GM13976 (cell line): Measurements from ENCODE around the gene GRIN2A.

ENCODE experiments used
- DNase-seq: peaks from one replicate; pipeline ENCODE4 v3.0.0; 2012; ENCODE audit warnings: low spot score
- in situ Hi-C: fragments of 300-500 bp; cut with MboI; formaldehyde crosslinking; loops from one replicate; pipeline ENCODE4 v1.12.0; 2022; ENCODE audit warnings: low sequenced_read_pairs, mixed read lengths, inconsistent platforms; ENCODE audit not compliant: unreplicated experiment
- TF ChIP-seq, protein P1 (sequence below): IDR thresholded peaks from 2 replicates; pipeline ENCODE4 v1.5.1; 2012; ENCODE audit warnings: borderline replicate concordance, mild to moderate bottlenecking; ENCODE audit not compliant: insufficient read depth; ENCODE audit errors: extremely low read depth, missing control alignments, control extremely low read depth

Gene GRIN2A

DNA sequence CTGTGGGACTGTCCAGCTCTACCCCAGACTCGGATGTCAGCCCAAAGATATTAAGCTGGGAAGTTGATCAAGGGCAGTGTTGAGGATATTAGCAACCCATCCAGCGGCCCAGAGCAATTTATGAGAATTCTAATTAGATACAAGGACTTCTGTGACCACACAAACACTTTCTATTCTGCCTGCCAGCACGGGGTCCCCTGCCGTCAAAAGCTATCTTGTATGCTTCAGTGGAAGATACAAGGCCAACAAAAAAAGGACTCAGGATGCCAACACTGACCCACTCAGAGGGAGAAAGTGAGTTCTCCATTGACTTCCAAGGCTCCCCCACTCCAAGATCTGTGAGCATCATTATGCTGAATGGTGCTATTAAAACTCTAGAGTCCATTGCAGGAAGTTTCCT is 390.7 kb downstream of the GRIN2A start:
- in situ Hi-C loops, result no loop called here
- DNase-seq, result no peak
- TF ChIP-seq, protein P1, sequence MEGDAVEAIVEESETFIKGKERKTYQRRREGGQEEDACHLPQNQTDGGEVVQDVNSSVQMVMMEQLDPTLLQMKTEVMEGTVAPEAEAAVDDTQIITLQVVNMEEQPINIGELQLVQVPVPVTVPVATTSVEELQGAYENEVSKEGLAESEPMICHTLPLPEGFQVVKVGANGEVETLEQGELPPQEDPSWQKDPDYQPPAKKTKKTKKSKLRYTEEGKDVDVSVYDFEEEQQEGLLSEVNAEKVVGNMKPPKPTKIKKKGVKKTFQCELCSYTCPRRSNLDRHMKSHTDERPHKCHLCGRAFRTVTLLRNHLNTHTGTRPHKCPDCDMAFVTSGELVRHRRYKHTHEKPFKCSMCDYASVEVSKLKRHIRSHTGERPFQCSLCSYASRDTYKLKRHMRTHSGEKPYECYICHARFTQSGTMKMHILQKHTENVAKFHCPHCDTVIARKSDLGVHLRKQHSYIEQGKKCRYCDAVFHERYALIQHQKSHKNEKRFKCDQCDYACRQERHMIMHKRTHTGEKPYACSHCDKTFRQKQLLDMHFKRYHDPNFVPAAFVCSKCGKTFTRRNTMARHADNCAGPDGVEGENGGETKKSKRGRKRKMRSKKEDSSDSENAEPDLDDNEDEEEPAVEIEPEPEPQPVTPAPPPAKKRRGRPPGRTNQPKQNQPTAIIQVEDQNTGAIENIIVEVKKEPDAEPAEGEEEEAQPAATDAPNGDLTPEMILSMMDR, result no peak

DNA sequence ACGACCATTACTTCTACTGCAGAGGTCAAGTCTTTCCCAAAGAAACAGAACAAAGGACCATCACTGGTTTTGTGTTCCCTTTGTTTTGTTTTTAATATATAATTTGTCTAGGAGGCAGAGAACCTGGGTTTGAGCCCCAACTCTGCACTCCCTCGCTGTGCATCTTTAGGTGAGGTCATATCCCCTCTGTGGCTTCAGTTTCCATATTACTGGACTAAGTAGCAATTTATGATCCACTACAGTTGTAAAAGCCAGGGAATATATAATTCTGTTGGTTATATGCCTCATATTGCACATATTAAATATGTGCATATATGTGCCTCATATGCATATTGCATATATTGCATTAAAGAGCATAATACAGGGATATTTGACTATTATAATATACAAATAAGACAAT is 392.0 kb downstream of the GRIN2A start:
- DNase-seq, result no peak
- in situ Hi-C loops, result no loop called here
- TF ChIP-seq, protein P1, result no peak

DNA sequence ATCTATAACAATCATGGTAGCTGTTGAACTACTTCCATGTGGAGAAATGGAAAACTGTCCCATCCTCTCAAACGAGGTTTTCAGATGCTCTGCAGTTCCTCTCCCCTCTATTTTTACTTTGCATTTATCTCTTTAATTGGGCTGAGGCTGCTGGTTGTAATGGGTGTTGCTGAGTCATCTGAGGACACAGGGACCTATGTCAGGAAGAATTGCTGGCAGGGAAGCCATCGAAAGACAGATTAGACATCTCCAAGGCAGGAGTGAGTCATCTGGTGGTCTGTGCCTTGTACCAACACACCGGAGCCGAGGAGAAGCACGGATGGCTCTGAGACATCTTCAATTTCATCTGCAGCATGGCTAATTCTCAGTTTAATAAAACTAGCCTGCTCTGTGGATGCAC is 394.5 kb downstream of the GRIN2A start:
- no peak for DNase-seq
- in situ Hi-C loops, result no loop called here
- TF ChIP-seq, protein P1, result no peak

DNA sequence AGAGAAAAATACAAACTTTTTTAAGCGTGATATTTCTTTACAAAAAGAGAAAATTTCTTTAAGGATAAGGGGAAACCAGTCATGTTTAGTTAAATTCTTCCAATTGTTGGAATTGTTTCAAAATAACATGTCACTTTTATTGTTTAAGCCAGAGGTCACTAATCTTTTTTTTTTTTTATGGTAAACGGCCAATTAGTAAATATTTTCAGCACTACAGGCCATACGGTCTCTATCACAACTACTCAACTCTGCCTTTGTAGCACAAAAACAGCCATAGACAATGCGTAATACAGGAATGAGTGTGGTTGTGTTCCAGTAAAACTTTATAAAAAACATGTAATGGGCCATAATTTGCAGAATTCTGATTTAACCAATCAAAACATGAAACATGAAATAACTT is 401.4 kb downstream of the GRIN2A start:
- in situ Hi-C loops, result no loop called here
- no peak for DNase-seq
- TF ChIP-seq, protein P1, result no peak

DNA sequence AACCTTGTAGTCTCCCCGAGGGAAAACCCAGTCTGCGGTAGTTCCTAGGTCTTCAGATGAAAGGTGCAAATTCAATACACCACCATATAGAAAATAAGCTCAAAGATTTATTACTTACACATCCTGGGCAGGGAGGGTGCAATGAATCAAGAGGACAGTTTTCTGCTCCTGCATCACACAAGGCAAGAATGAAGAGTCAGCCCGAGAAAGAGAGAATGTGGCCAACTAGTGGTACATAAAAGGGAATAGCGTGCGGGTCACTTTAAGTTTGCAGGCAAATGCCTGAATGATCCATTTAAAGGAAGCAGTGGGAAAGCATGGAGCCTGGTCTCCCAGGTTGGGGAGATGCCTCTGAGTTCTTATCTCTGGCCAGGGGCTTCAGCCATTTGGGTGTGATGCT is 403.4 kb downstream of the GRIN2A start:
- in situ Hi-C loops, result no loop called here
- no peak for DNase-seq

DNA sequence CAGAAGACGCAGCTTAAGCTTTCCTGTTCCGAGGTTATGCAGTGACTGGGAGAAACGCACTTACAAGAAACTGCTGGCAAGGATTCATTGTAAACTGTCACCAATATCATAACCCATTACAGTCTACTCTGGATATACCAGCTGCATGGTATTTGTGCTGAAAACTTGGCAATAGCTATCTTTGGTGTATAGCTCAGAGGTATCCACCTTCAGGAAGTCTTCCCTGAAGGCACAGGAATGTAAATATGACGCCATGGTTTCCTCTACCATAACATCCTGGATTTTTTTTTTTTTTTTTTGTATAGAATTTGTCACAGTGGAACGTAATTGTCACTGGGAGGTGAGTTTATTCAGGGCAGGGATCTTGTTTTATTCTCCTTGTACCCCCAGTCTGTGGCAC is 406.2 kb downstream of the GRIN2A start:
- TF ChIP-seq, protein P1, result no peak
- no peak for DNase-seq
- in situ Hi-C loops, result no loop called here

More for the DNA sequence above, 403.4 kb downstream of the GRIN2A start:
- TF ChIP-seq, protein P1, result no peak

DNA sequence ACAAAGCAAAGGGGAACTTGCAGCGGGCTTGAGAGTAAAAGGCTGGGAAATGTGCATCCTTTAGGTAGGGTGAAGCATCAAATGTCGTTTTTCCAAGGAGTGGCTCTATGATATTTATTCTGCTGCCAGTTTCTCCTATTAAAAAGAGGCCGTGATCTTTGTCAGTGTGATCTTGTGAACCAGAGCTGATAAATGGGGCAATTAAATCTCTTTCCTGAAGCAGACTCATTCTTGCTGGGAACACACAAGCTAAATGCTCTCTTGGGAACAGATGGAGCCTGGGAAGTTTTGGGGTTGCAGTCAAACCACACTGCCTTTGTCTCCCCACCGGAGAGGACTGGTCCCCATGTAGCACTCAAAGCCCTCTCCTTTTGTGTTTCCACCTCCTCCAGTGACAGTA is 408.9 kb downstream of the GRIN2A start:
- in situ Hi-C loops, result no loop called here
- TF ChIP-seq, protein P1, result no peak
- no peak for DNase-seq
